ENCODE data around the gene TDRD3.

GRCh38 chr13:60467098-60467497 lies 70.1 kb downstream of the TDRD3 start:
- no peak for TF ChIP-seq CTCF (IDR thresholded peaks at IDR 0.05; ENCODE audit: insufficient read depth, low read length, poor library complexity, severe bottlenecking)
- TF ChIP-seq EZH2phosphoT487 (conservative IDR thresholded peaks at IDR 0.05; ENCODE audit: low read length): no peak
